BE2C (cell line): ENCODE data around the gene FANCC.
"Not testable (repeated sequence)": the region's sequence is repeated elsewhere in the genome, so short reads cannot be mapped to it uniquely, and the experiment has no call there.

Experiments used
- DNase-seq: peaks from one replicate; pipeline ENCODE4 v3.0.0-alpha.2; 2020
- H3K27me3 ChIP-seq: fragments of 250-450 bp; sonication (Bioruptor Pico); 2 replicates; pipeline ENCODE4 v1.5.1; 2020; ENCODE audit warnings: mild to moderate bottlenecking
- H3K36me3 ChIP-seq: fragments of 250-450 bp; sonication (Bioruptor Pico); 2 replicates; pipeline ENCODE4 v1.5.1; 2020; ENCODE audit warnings: mild to moderate bottlenecking
- H3K4me1 ChIP-seq: fragments of 250-450 bp; sonication (Bioruptor Pico); 2 replicates; pipeline ENCODE4 v1.5.1; 2020
- H3K4me3 ChIP-seq: 2 replicates; pipeline ENCODE4 v1.5.1; 2011; ENCODE audit warnings: low read depth, low read length
- H3K9me3 ChIP-seq: fragments of 250-450 bp; sonication (Bioruptor Pico); 2 replicates; pipeline ENCODE4 v1.5.1; 2020
- TF ChIP-seq, protein P1 (sequence below): IDR thresholded peaks from 2 replicates; pipeline ENCODE4 v1.5.1; 2012; ENCODE audit warnings: mild to moderate bottlenecking, low read depth, low read length

The FANCC gene

DNA sequence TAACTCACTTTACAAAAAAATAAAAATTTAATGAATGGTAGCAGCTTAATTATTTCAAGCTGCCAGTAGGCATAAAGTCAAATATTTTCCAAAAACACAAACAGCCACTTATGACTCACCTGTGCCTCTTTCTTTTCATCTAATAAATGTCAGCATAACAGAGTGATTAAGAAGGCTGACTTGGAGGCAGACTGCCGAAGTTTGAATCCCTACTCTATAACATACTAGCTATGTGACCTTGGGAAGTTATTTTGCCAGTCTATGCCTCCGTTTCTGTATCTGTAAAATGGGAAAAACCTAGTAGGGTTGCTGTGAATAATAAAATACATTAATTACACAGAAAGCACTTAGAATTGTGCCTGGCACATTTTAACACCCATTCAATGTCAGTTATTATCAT, 33.8 kb downstream of the FANCC start:
- Histone ChIP-seq H3K4me1 (no peaks in the 10 kb centered on the region), H3K9me3 (no peaks in the 10 kb centered on the region), H3K36me3 (no peaks in the 10 kb centered on the region), H3K4me3 (no peak overlapping the region), H3K27me3 (no peaks in the 10 kb centered on the region)
- DNase-seq: no peak
- TF ChIP-seq, protein P1, sequence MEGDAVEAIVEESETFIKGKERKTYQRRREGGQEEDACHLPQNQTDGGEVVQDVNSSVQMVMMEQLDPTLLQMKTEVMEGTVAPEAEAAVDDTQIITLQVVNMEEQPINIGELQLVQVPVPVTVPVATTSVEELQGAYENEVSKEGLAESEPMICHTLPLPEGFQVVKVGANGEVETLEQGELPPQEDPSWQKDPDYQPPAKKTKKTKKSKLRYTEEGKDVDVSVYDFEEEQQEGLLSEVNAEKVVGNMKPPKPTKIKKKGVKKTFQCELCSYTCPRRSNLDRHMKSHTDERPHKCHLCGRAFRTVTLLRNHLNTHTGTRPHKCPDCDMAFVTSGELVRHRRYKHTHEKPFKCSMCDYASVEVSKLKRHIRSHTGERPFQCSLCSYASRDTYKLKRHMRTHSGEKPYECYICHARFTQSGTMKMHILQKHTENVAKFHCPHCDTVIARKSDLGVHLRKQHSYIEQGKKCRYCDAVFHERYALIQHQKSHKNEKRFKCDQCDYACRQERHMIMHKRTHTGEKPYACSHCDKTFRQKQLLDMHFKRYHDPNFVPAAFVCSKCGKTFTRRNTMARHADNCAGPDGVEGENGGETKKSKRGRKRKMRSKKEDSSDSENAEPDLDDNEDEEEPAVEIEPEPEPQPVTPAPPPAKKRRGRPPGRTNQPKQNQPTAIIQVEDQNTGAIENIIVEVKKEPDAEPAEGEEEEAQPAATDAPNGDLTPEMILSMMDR: no peak

DNA sequence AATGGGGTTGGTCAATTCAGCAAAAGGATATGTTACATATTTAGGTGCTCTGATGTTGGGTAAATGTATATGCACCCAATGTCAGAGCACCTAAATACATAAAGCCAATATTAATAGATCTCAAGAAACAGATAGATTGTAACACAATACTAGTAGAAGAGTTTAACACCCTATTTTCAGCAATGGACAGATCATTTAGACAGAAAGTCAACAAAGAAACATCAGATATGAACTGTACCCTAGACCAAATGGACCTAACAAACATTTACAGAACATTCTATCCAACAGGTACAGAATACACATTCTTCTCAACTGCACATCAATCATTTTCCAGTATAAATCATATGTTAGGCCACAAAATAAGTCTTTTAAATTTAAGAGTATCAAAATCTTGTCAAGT, 35.2 kb downstream of the FANCC start:
- Histone ChIP-seq H3K4me1 (no peaks in the 10 kb centered on the region), H3K36me3 (no peaks in the 10 kb centered on the region), H3K27me3 (no peaks in the 10 kb centered on the region), H3K4me3 (no peak overlapping the region), H3K9me3 (no peaks in the 10 kb centered on the region)
- TF ChIP-seq, protein P1: no peak
- DNase-seq: no peak

DNA sequence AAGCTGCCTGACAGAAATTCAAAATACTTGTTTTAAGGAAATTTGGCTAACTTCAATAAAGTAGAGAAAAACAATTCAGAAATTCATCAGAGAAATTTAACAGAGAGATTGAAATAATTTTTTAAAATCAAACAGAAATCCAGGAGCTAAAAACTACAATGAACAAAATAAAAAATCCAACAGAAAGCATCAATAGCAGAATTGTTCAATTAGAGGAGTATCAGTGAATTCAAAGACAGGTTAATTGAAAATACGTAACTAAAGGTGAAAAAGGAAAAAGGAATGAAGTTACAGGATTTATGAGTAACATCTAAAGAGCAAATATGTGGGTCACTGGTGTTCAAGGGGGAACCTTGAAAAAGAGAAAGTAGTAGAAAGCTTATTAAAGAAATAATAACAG, 36.8 kb downstream of the FANCC start:
- no peak for DNase-seq
- H3K4me1 ChIP-seq: no peaks in the 10 kb centered on the region
- no peaks in the 10 kb centered on the region for H3K27me3 ChIP-seq
- H3K4me3 ChIP-seq: no peak overlapping the region
- TF ChIP-seq, protein P1: no peak
- no peaks in the 10 kb centered on the region for H3K36me3 ChIP-seq
- no peaks in the 10 kb centered on the region for H3K9me3 ChIP-seq

DNA sequence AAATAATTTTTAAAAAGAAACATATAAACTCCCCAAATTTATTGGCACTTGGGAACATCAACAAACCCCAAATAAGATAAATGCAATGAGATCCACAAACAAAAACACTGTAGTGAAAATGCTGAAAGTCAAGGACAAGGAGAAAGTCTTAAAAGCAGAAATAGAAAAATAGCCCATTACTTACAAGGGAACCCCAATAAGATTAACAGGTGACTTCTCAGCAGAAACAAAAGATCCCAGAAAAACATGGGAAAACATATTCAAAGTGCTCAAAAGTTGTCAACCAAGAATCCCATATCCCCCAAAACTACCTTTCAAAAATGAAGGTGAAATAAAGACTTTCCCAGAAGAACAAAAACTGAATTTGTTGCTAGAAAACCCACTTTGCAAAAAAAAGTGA, 40.0 kb downstream of the FANCC start:
- DNase-seq: no peak
- Histone ChIP-seq H3K36me3 (no peaks in the 10 kb centered on the region), H3K9me3 (no peaks in the 10 kb centered on the region), H3K27me3 (no peaks in the 10 kb centered on the region), H3K4me1 (no peaks in the 10 kb centered on the region), H3K4me3 (no peak overlapping the region)
- TF ChIP-seq, protein P1: no peak

DNA sequence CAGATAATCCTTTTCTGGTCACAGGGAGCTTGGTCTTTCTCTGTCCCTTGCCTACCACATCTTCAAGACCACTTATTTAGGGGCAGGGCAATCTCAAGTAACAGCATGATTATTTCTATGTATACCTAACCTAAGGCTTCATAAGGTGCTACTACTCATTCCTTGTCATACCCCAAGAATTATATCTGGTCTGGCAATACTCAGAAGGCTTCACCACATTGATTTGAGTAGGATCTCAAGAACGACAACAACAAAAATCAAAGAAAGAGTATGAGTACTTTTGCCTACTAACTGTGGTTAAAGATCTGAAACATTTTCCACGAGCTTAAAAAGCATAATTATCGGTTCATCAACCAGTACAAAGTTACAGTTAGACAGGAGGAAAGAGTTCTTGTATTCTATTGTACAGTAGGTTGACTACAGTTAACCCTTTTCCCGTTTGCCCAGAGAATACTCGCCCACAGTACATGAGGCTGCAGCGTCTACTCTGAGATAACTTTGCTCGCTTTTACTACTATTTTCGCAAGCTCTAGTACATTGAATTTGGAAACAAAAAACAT, 41.0 kb downstream of the FANCC start:
- Histone ChIP-seq H3K27me3 (no peaks in the 10 kb centered on the region), H3K4me1 (no peaks in the 10 kb centered on the region), H3K9me3 (no peaks in the 10 kb centered on the region), H3K4me3 (no peak overlapping the region), H3K36me3 (no peaks in the 10 kb centered on the region)
- TF ChIP-seq, protein P1: no peak
- no peak for DNase-seq

DNA sequence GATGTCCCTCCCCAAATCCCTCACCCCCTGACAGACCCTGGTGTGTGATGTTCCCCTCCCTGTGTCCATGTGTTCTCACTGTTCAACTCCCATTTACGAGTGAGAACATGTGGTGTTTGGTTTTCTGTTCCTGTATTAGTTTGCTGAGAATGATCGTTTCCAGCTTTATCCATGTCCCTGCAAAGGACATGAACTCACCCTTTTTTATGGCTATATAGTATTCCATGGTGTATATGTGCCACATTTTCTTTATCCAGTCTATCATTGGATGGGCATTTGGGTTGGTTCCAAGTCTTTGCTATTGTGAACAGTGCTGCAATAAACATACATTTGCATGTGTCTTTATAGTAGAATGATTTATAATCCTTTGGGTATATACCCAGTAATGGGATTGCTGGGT, 43.3 kb downstream of the FANCC start:
- not testable (repeated sequence) for H3K36me3 ChIP-seq, H3K27me3 ChIP-seq, H3K9me3 ChIP-seq, H3K4me3 ChIP-seq, H3K4me1 ChIP-seq, DNase-seq
